ENCODE results near the gene CDY2B. TPM values are rescaled to one million over a fixed set of nuclear protein-coding genes. Genes with fewer than 3 reads are reported as not detected.

CDY2B gene, protein sequence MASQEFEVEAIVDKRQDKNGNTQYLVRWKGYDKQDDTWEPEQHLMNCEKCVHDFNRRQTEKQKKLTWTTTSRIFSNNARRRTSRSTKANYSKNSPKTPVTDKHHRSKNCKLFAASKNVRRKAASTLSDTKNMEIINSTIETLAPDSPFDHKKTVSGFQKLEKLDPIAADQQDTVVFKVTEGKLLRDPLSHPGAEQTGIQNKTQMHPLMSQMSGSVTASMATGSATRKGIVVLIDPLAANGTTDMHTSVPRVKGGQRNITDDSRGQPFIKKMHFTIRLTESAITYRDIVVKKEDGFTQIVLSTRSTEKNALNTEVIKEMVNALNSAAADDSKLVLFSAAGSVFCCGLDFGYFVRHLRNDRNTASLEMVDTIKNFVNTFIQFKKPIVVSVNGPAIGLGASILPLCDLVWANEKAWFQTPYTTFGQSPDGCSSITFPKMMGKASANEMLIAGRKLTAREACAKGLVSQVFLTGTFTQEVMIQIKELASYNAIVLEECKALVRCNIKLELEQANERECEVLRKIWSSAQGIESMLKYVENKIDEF
- total RNA-seq = not detected in 2 replicates

DNA sequence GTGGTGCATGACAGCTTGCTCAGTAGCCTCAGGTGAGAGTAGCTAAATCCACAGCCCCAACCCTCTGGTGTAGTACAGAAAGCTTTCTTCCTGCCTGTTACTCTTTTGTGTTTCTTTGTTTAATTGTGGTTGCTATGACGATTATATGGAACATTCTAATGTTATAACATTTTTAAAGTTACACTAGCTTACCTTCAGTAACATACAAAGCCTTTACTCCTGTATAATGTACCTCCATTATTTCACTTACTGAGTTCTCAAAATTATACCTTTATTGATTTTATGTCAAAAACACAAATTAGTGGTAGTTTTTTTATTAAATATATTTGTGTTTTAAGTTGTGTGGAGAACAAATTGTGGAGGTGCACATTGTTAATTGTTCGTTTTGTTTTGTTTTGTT is at the start of gene CDY2B:
Gene CDY2B (minus strand): TSS at position 101 of the 400 bp plus-strand sequence. CDS start 328 bp downstream, outside the sequence.

Other genes starting within 250 kb of the CDY2B start
- gene CDY2A, start 145.6 kb upstream of the CDY2B start, total RNA-seq = not detected in 2 replicates

All from subcutaneous preadipocyte (primary cell).